SK-N-SH (cell line): ENCODE data around the gene CRHBP.

ENCODE experiments used
- ELF1 ChIP-seq: IDR thresholded peaks from 2 replicates; pipeline ENCODE4 v1.4.0; 2012
- JUND ChIP-seq: IDR thresholded peaks from 2 replicates; pipeline ENCODE4 v1.4.0; 2012
- MXI1 ChIP-seq: IDR thresholded peaks from 2 replicates; pipeline ENCODE4 v1.6.1; 2012; ENCODE audit warnings: mild to moderate bottlenecking, low read depth, low read length, improper control_type of control experiment
- POLR2AphosphoS5 ChIP-seq: IDR thresholded peaks from 2 replicates; pipeline ENCODE4 v1.6.1; 2012; ENCODE audit warnings: low read depth, low read length
- RCOR1 ChIP-seq: fragments of 150-350 bp; IDR thresholded peaks from 2 replicates; pipeline ENCODE4 v1.6.1; 2017; ENCODE audit warnings: antibody characterized with exemption, low read length
- TF ChIP-seq, protein P1 (sequence below): fragments of 200-600 bp; sonication (generic); IDR thresholded peaks from 2 replicates; pipeline ENCODE4 v1.6.1; 2017; ENCODE audit warnings: antibody characterized with exemption, mild to moderate bottlenecking, moderate library complexity

DNA sequence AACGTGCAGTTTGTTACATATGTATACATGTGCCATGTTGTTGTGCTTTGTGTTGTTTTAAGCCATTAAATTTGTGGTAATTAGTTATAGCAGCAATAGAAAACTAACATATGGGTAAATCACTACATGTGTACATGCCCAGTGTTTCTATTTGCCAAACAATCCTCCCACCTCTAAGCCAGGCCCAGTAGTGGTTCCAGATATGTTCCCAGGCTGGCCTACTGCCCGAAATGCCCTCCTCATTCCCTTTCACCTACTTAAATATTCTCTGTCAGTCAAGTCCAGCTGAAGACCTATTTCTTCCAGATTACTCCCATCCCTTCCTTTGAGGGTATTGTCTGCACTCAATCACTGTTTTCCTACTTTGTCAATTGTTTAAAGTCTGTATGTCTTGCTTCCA lies 53.3 kb downstream of the CRHBP start:
- TF ChIP-seq, protein P1, sequence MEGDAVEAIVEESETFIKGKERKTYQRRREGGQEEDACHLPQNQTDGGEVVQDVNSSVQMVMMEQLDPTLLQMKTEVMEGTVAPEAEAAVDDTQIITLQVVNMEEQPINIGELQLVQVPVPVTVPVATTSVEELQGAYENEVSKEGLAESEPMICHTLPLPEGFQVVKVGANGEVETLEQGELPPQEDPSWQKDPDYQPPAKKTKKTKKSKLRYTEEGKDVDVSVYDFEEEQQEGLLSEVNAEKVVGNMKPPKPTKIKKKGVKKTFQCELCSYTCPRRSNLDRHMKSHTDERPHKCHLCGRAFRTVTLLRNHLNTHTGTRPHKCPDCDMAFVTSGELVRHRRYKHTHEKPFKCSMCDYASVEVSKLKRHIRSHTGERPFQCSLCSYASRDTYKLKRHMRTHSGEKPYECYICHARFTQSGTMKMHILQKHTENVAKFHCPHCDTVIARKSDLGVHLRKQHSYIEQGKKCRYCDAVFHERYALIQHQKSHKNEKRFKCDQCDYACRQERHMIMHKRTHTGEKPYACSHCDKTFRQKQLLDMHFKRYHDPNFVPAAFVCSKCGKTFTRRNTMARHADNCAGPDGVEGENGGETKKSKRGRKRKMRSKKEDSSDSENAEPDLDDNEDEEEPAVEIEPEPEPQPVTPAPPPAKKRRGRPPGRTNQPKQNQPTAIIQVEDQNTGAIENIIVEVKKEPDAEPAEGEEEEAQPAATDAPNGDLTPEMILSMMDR: no peak
- TF ChIP-seq RCOR1: no peak
- no peak for TF ChIP-seq JUND
- no peak for TF ChIP-seq ELF1
- no peak for TF ChIP-seq POLR2AphosphoS5
- TF ChIP-seq MXI1: no peak
